Thyroid gland (tissue), 4 donors: ENCODE measurements around the gene LRIT2.

ENCODE experiments used
- CTCF ChIP-seq, 6 experiments: fragments of 200-600 bp in 3 of 6; fragments of 450-650 bp in 3 of 6; sonication (generic) in 3 of 6; IDR thresholded peaks; one replicate each; pipeline ENCODE4 v1.5.1; 2016 to 2019; ENCODE audit warnings: antibody characterized with exemption in 6 of 6, mild to moderate bottlenecking in 2 of 6, inconsistent platforms in 1 of 6, moderate library complexity in 1 of 6
- POLR2A ChIP-seq, 2 donors: fragments of 450-650 bp; IDR thresholded peaks; one replicate each; pipeline ENCODE4 v1.6.1; 2017; ENCODE audit warnings: antibody characterized with exemption in 2 of 2, mild to moderate bottlenecking in 2 of 2, moderate library complexity in 1 of 2

- no peak for TF ChIP-seq CTCF (IDR thresholded peaks at IDR 0.05)
- no peak for TF ChIP-seq POLR2A (IDR thresholded peaks at IDR 0.05)
Observed at GRCh38 chr10:84235096-84235495, 9.8 kb upstream of the LRIT2 start.
